ENCODE measurements around the gene AMZ2.
"Not testable (repeated sequence)": the region's sequence is repeated elsewhere in the genome, so short reads cannot be mapped to it uniquely, and the experiment has no call there.

AMZ2 gene

GRCh38 chr17:68220786-68221185 lies 27.1 kb upstream of the AMZ2 start:
- not testable (repeated sequence) for DNase-seq

GRCh38 chr17:68221786-68222185 lies 26.1 kb upstream of the AMZ2 start:
- no peak for DNase-seq

- no peak for DNase-seq
Measured at GRCh38 chr17:68222606-68223005, 25.2 kb upstream of the AMZ2 start.

GRCh38 chr17:68225055-68225454 lies 22.8 kb upstream of the AMZ2 start:
- not testable (repeated sequence) for DNase-seq

GRCh38 chr17:68228039-68228680 lies 19.7 kb upstream of the AMZ2 start:
- DNase-seq: not testable (repeated sequence)

- no peak for DNase-seq
Measured at GRCh38 chr17:68228817-68229570, 18.8 kb upstream of the AMZ2 start.

- no peak for DNase-seq
Measured at GRCh38 chr17:68229619-68230018, 18.2 kb upstream of the AMZ2 start.

- DNase-seq: not testable (repeated sequence)
Measured at GRCh38 chr17:68231131-68231530, 16.7 kb upstream of the AMZ2 start.

- DNase-seq: no peak
Measured at GRCh38 chr17:68231541-68231940, 16.3 kb upstream of the AMZ2 start.

- peak; percentile 24 for DNase-seq
Measured at GRCh38 chr17:68232741-68233140, 15.1 kb upstream of the AMZ2 start.

GRCh38 chr17:68234726-68235335 lies 13.0 kb upstream of the AMZ2 start:
- peak; percentile 47 for DNase-seq

- not testable (repeated sequence) for DNase-seq
Measured at GRCh38 chr17:68235336-68235791, 12.5 kb upstream of the AMZ2 start.

- DNase-seq: not testable (repeated sequence)
Measured at GRCh38 chr17:68237369-68238163, 10.3 kb upstream of the AMZ2 start.

- DNase-seq: no peak
Measured at GRCh38 chr17:68238164-68238870, 9.5 kb upstream of the AMZ2 start.

- DNase-seq: no peak
Measured at GRCh38 chr17:68238871-68239253, 9.0 kb upstream of the AMZ2 start.

- DNase-seq: no peak
Measured at GRCh38 chr17:68239632-68240366, 8.0 kb upstream of the AMZ2 start.

GRCh38 chr17:68246271-68247028 lies 1.4 kb upstream of the AMZ2 start:
- DNase-seq: no peak

GRCh38 chr17:68248199-68248825 lies 469 bp downstream of the AMZ2 start:
- peak; percentile 53 for DNase-seq

- no peak for DNase-seq
Measured at GRCh38 chr17:68248891-68249290, 1.0 kb downstream of the AMZ2 start.

- no peak for DNase-seq
Measured at GRCh38 chr17:68249354-68249765, 1.5 kb downstream of the AMZ2 start.

Data from fibroblast of upper back skin (primary cell).